ENCODE results near the gene SNX3. TPM values are rescaled to one million over a fixed set of nuclear protein-coding genes. Genes with fewer than 3 reads are reported as not detected.
A peak's percentile ranks its signal among the peaks of the same experiment; 100 is the strongest.
"Not testable (repeated sequence)": the region's sequence is repeated elsewhere in the genome, so short reads cannot be mapped to it uniquely, and the experiment has no call there.

SNX3 gene
- total RNA-seq (10 to 100 TPM; 50.1 to 61.4 (median 51.3) TPM), total RNA-seq (23.8 to 87.7 (median 55.4) reads per million in 29 experiments)
- 69.4 TPM for total RNA-seq (2013)

GRCh38 chr6:108260809-108261569, at the start of gene SNX3:
Gene SNX3, minus strand, starts transcription at chr6:108261040. Its CDS starts 119 bp downstream, at chr6:108260921.
- Mint-ChIP-seq H3K4me1 (peaks cover 35 to 39% (median 37%) of the 10 kb centered on the region in 3 donors), H3K4me3 (peak within 1 kb of the TSS; percentile 86 to 88 (median 87)), H3K27me3 (no peaks in the 10 kb centered on the region), H3K36me3 (peaks cover 6% of the 10 kb centered on the region), H3K9me3 (no peaks in the 10 kb centered on the region), H3K27ac (peak within 1 kb of the TSS; percentile 95 to 97)
- ChIA-PET CTCF (interaction anchor here (0.5 to 1.2 kb wide), 6 partner anchors 34 to 336 kb away, joined by 3 to 5 read pairs (median 4); partner anchors contain the start of gene AFG1L (in 1 of the 2)), POLR2A (interaction anchor here in 1 of 2 donors (0.6 to 1.0 kb wide), 3 partner anchors 34 to 47 kb away, joined by 3 to 4 read pairs (median 4); partner anchors contain the start of gene AFG1L)
- peak within 1 kb of the TSS; percentile 85 to 95 for H3K4me3 ChIP-seq (ENCODE audit: control insufficient read depth in 1 of 2, extremely low read depth in 1 of 2, low read length in 1 of 2)
- peaks cover 16 to 17% of the 10 kb centered on the region in 2 experiments for H3K4me1 ChIP-seq (ENCODE audit: control insufficient read depth in 1 of 2, extremely low read depth in 1 of 2, insufficient read depth in 2 of 2, low read length in 2 of 2)
- no peaks in the 10 kb centered on the region for H3K27me3 ChIP-seq (replicated peaks in 1 of 2; ENCODE audit: control insufficient read depth in 2 of 2, extremely low read depth in 1 of 2, insufficient read depth in 2 of 2, low read length in 1 of 2)
- no peaks in the 10 kb centered on the region for H3K36me3 ChIP-seq (ENCODE audit: control insufficient read depth in 2 of 2, extremely low read depth in 1 of 2, insufficient read depth in 1 of 2, low read length in 1 of 2)
- no peaks in the 10 kb centered on the region for H3K9me3 ChIP-seq
- H3K27ac ChIP-seq (ENCODE audit: low read length): peak within 1 kb of the TSS; percentile 92
- DNase-seq: peak; percentile 71 to 91 (median 82)
- WGBS (ENCODE audit: insufficient coverage): under 1% methylated on average over 73 of the region's 83 CpGs
- peak; percentile 88 to 90 (median 88) for ATAC-seq (replicated peaks in 1 of 4)

GRCh38 chr6:108309844-108310243, 49.0 kb upstream of the SNX3 start:
- no peak overlapping the region for H3K4me3 Mint-ChIP-seq
- H3K9me3 Mint-ChIP-seq: no peaks in the 10 kb centered on the region
- Histone ChIP-seq H3K36me3 (ENCODE audit: control insufficient read depth in 2 of 2, extremely low read depth in 1 of 2, insufficient read depth in 1 of 2, low read length in 1 of 2) (no peaks in the 10 kb centered on the region), H3K9me3 (no peaks in the 10 kb centered on the region), H3K4me1 (ENCODE audit: control insufficient read depth in 1 of 2, extremely low read depth in 1 of 2, insufficient read depth in 2 of 2, low read length in 2 of 2) (no peaks in the 10 kb centered on the region), H3K27me3 (replicated peaks in 1 of 2; ENCODE audit: control insufficient read depth in 2 of 2, extremely low read depth in 1 of 2, insufficient read depth in 2 of 2, low read length in 1 of 2) (no peaks in the 10 kb centered on the region), H3K27ac (ENCODE audit: low read length) (no peak overlapping the region), H3K4me3 (ENCODE audit: control insufficient read depth in 1 of 2, extremely low read depth in 1 of 2, low read length in 1 of 2) (no peak overlapping the region)
- CTCF ChIA-PET: no interaction called here
- POLR2A ChIA-PET: no interaction called here
- peaks cover 10% of the 10 kb centered on the region for H3K36me3 Mint-ChIP-seq
- peaks cover 0 to 2% (median 0%) of the 10 kb centered on the region in 3 donors for H3K4me1 Mint-ChIP-seq
- no peak overlapping the region for H3K27ac Mint-ChIP-seq
- no CpG with 5 or more reads among the region's 5 CpGs for WGBS (ENCODE audit: insufficient coverage)
- H3K27me3 Mint-ChIP-seq: no peaks in the 10 kb centered on the region
- ATAC-seq (replicated peaks in 1 of 4) (no peak), DNase-seq (no peak)

GRCh38 chr6:108308641-108309040, 47.8 kb upstream of the SNX3 start:
- not testable (repeated sequence) for H3K4me1 ChIP-seq (ENCODE audit: control insufficient read depth in 1 of 2, extremely low read depth in 1 of 2, insufficient read depth in 2 of 2, low read length in 2 of 2); H3K4me1 Mint-ChIP-seq; H3K36me3 ChIP-seq (ENCODE audit: control insufficient read depth in 2 of 2, extremely low read depth in 1 of 2, insufficient read depth in 1 of 2, low read length in 1 of 2); DNase-seq; H3K4me3 ChIP-seq (ENCODE audit: control insufficient read depth in 1 of 2, extremely low read depth in 1 of 2, low read length in 1 of 2); H3K27ac ChIP-seq (ENCODE audit: low read length); ATAC-seq (replicated peaks in 1 of 4); H3K9me3 ChIP-seq; H3K4me3 Mint-ChIP-seq; H3K27me3 ChIP-seq (replicated peaks in 1 of 2; ENCODE audit: control insufficient read depth in 2 of 2, extremely low read depth in 1 of 2, insufficient read depth in 2 of 2, low read length in 1 of 2); H3K27me3 Mint-ChIP-seq; H3K9me3 Mint-ChIP-seq; H3K27ac Mint-ChIP-seq
- WGBS (ENCODE audit: insufficient coverage): 60% methylated on average over 2 of the region's 4 CpGs
- H3K36me3 Mint-ChIP-seq: peaks cover 10% of the 10 kb centered on the region
- CTCF ChIA-PET: interaction anchor here in 1 of 2 donors (0.5 kb wide), 1 partner anchor 37 kb away, joined by 5 read pairs; no protein-coding TSS in a partner anchor
- POLR2A ChIA-PET: interaction anchor here in 1 of 2 donors (1.1 kb wide), 1 partner anchor 10 kb away, joined by 3 read pairs; no protein-coding TSS in a partner anchor

GRCh38 chr6:108304646-108305045, 43.8 kb upstream of the SNX3 start:
- Histone ChIP-seq H3K4me3 (ENCODE audit: control insufficient read depth in 1 of 2, extremely low read depth in 1 of 2, low read length in 1 of 2) (no peak overlapping the region), H3K4me1 (ENCODE audit: control insufficient read depth in 1 of 2, extremely low read depth in 1 of 2, insufficient read depth in 2 of 2, low read length in 2 of 2) (no peaks in the 10 kb centered on the region), H3K9me3 (no peaks in the 10 kb centered on the region), H3K27ac (ENCODE audit: low read length) (no peak overlapping the region), H3K27me3 (replicated peaks in 1 of 2; ENCODE audit: control insufficient read depth in 2 of 2, extremely low read depth in 1 of 2, insufficient read depth in 2 of 2, low read length in 1 of 2) (no peaks in the 10 kb centered on the region), H3K36me3 (ENCODE audit: control insufficient read depth in 2 of 2, extremely low read depth in 1 of 2, insufficient read depth in 1 of 2, low read length in 1 of 2) (no peaks in the 10 kb centered on the region)
- Mint-ChIP-seq H3K4me1 (peaks cover under 1 to 2% (median under 1%) of the 10 kb centered on the region in 3 donors), H3K9me3 (no peaks in the 10 kb centered on the region), H3K4me3 (no peak overlapping the region), H3K27me3 (no peaks in the 10 kb centered on the region), H3K27ac (no peak overlapping the region), H3K36me3 (peaks cover 11% of the 10 kb centered on the region)
- POLR2A ChIA-PET: no interaction called here
- ATAC-seq (replicated peaks in 1 of 4) (no peak), DNase-seq (no peak)
- CTCF ChIA-PET: no interaction called here
- WGBS (ENCODE audit: insufficient coverage): no CpG with 5 or more reads among the region's 2 CpGs

- Mint-ChIP-seq H3K9me3 (no peaks in the 10 kb centered on the region), H3K36me3 (peaks cover 11% of the 10 kb centered on the region), H3K4me1 (peaks cover 7 to 8% (median 8%) of the 10 kb centered on the region in 3 donors), H3K27me3 (no peaks in the 10 kb centered on the region), H3K4me3 (no peak overlapping the region), H3K27ac (no peak overlapping the region)
- H3K27ac ChIP-seq (ENCODE audit: low read length): no peak overlapping the region
- DNase-seq (no peak), ATAC-seq (replicated peaks in 1 of 4) (no peak)
- POLR2A ChIA-PET: no interaction called here
- H3K27me3 ChIP-seq (replicated peaks in 1 of 2; ENCODE audit: control insufficient read depth in 2 of 2, extremely low read depth in 1 of 2, insufficient read depth in 2 of 2, low read length in 1 of 2): no peaks in the 10 kb centered on the region
- H3K4me3 ChIP-seq (ENCODE audit: control insufficient read depth in 1 of 2, extremely low read depth in 1 of 2, low read length in 1 of 2): no peak overlapping the region
- no peaks in the 10 kb centered on the region for H3K36me3 ChIP-seq (ENCODE audit: control insufficient read depth in 2 of 2, extremely low read depth in 1 of 2, insufficient read depth in 1 of 2, low read length in 1 of 2)
- CTCF ChIA-PET: no interaction called here
- H3K4me1 ChIP-seq (ENCODE audit: control insufficient read depth in 1 of 2, extremely low read depth in 1 of 2, insufficient read depth in 2 of 2, low read length in 2 of 2): no peaks in the 10 kb centered on the region
- H3K9me3 ChIP-seq: no peaks in the 10 kb centered on the region
- WGBS (ENCODE audit: insufficient coverage): 94% methylated on average over 2 of the region's 5 CpGs
These were observed 41.5 kb upstream of the SNX3 start for GRCh38 chr6:108302386-108302785.

GRCh38 chr6:108295676-108296075, 34.8 kb upstream of the SNX3 start:
- H3K9me3 Mint-ChIP-seq: no peaks in the 10 kb centered on the region
- Histone ChIP-seq H3K27me3 (replicated peaks in 1 of 2; ENCODE audit: control insufficient read depth in 2 of 2, extremely low read depth in 1 of 2, insufficient read depth in 2 of 2, low read length in 1 of 2) (no peaks in the 10 kb centered on the region), H3K4me1 (ENCODE audit: control insufficient read depth in 1 of 2, extremely low read depth in 1 of 2, insufficient read depth in 2 of 2, low read length in 2 of 2) (peaks cover 9 to 15% of the 10 kb centered on the region in 2 experiments), H3K4me3 (ENCODE audit: control insufficient read depth in 1 of 2, extremely low read depth in 1 of 2, low read length in 1 of 2) (peak overlapping the region; percentile 93 to 97), H3K9me3 (no peaks in the 10 kb centered on the region), H3K27ac (ENCODE audit: low read length) (peak overlapping the region; percentile 97), H3K36me3 (ENCODE audit: control insufficient read depth in 2 of 2, extremely low read depth in 1 of 2, insufficient read depth in 1 of 2, low read length in 1 of 2) (no peaks in the 10 kb centered on the region)
- ChIA-PET CTCF (interaction anchor here in 1 of 2 donors (0.5 to 0.9 kb wide), 2 partner anchors 40 to 560 kb away, joined by 3 read pairs; no protein-coding TSS in a partner anchor), POLR2A (interaction anchor here in 1 of 2 donors (0.9 to 1.7 kb wide), 2 partner anchors 35 to 43 kb away, joined by 4 to 7 read pairs; partner anchors contain the start of gene SNX3)
- H3K27me3 Mint-ChIP-seq: no peaks in the 10 kb centered on the region
- H3K36me3 Mint-ChIP-seq: no peaks in the 10 kb centered on the region
- H3K4me1 Mint-ChIP-seq: peaks cover 16 to 25% (median 20%) of the 10 kb centered on the region in 3 donors
- H3K27ac Mint-ChIP-seq: peak overlapping the region; percentile 99
- ATAC-seq (replicated peaks in 1 of 4) (no peak), DNase-seq (no peak)
- H3K4me3 Mint-ChIP-seq: peak overlapping the region; percentile 94 to 98 (median 97)
- WGBS (ENCODE audit: insufficient coverage): no CpG with 5 or more reads among the region's 7 CpGs

Measured in T-cell (primary cell).